SJCRH30 (cell line): ENCODE data around the gene DTX3. TPM values are rescaled to one million over a fixed set of nuclear protein-coding genes. Genes with fewer than 3 reads are reported as not detected.

Source experiments
- DNase-seq, 2 experiments: peaks; one replicate each; pipeline ENCODE4 v3.0.0-alpha.2; 2015 to 2020
- H3K27ac ChIP-seq: fragments of 250-450 bp; sonication (Bioruptor Pico); 2 replicates; pipeline ENCODE4 v1.5.1; 2020; ENCODE audit warnings: mild to moderate bottlenecking, moderate library complexity
- H3K27me3 ChIP-seq: fragments of 250-450 bp; sonication (Bioruptor Pico); 2 replicates; pipeline ENCODE4 v1.5.1; 2020; ENCODE audit warnings: mild to moderate bottlenecking, moderate library complexity
- H3K36me3 ChIP-seq: fragments of 250-450 bp; sonication (Bioruptor Pico); 2 replicates; pipeline ENCODE4 v1.5.1; 2020; ENCODE audit warnings: mild to moderate bottlenecking, moderate library complexity
- H3K4me1 ChIP-seq: fragments of 250-450 bp; sonication (Bioruptor Pico); 2 replicates; pipeline ENCODE4 v1.5.1; 2020; ENCODE audit warnings: mild to moderate bottlenecking, moderate library complexity
- H3K4me3 ChIP-seq: fragments of 250-450 bp; sonication (Bioruptor Pico); 2 replicates; pipeline ENCODE4 v1.5.1; 2020; ENCODE audit warnings: mild to moderate bottlenecking, moderate library complexity
- H3K9me3 ChIP-seq: fragments of 250-450 bp; sonication (Bioruptor Pico); replicated peaks from 2 replicates; pipeline ENCODE4 v1.5.1; 2020; ENCODE audit warnings: mild to moderate bottlenecking, moderate library complexity
- total RNA-seq: library from RNA; depleted of rRNA; stranded (reverse); fragments of >200 nt; shearing (Covaris generic); gene quantifications from 2 replicates; pipeline ENCODE4 v1.2.3, GENCODE V29; 2014

The DTX3 gene
- total RNA-seq, 1 experiment from 2014 or later = 192 TPM

GRCh38 chr12:57609101-57609780 lies 4.6 kb downstream of the DTX3 start:
- H3K4me1 ChIP-seq = peaks cover 48% of the 10 kb centered on the region
- H3K27ac ChIP-seq = no peak overlapping the region
- no peak overlapping the region for H3K4me3 ChIP-seq
- no peaks in the 10 kb centered on the region; the same call in 1 of the 2 replicates for H3K36me3 ChIP-seq
- no peaks in the 10 kb centered on the region for H3K9me3 ChIP-seq
- no peaks in the 10 kb centered on the region for H3K27me3 ChIP-seq
- DNase-seq = peak; percentile 55 to 58

DNA sequence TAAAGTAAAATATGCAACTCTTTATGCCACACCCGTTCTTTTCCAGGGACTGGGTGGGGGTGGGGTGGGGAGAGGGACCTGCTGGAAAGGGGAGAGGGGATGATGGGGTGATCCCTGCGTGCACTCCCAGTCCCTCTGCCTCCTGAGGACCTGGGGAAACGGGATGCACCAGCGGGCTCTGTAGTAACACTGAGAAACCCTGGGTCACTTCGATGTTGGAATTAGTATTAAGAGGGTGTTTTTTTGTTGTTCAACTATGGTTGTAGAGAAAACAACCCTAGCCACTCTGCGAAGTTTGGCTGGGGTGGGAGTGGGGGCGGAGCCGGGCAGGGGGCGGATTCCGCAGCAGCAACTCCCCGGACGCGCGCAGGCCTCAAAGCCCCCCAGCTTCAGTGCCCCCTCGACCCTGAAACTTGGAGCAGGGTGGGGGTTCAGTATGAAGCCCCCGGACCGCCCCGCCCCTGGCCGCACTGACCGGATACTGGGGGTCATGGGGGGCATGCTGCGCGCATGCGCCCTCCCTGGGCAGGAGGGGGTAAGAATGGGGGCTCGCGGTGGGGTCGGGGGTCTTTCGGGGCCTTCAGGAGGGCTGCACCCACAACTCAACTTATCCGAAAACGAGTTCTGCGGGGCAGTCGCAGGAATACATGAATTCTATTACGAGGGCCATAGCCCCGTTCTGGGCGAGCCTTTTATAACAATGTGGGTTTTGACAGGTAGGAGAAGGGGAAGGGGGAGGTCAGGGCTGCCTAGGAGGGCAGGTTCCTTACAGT lies 5.3 kb downstream of the DTX3 start:
- peaks cover 53% of the 10 kb centered on the region for H3K4me1 ChIP-seq
- H3K36me3 ChIP-seq = peaks cover 4% of the 10 kb centered on the region
- no peaks in the 10 kb centered on the region for H3K27me3 ChIP-seq
- peak in 1 of 2 experiments; percentile 48 for DNase-seq
- peak overlapping the region; percentile 96 for H3K4me3 ChIP-seq
- H3K27ac ChIP-seq = peak overlapping the region; percentile 91; the same call in 1 of the 2 replicates
- no peaks in the 10 kb centered on the region for H3K9me3 ChIP-seq

DNA sequence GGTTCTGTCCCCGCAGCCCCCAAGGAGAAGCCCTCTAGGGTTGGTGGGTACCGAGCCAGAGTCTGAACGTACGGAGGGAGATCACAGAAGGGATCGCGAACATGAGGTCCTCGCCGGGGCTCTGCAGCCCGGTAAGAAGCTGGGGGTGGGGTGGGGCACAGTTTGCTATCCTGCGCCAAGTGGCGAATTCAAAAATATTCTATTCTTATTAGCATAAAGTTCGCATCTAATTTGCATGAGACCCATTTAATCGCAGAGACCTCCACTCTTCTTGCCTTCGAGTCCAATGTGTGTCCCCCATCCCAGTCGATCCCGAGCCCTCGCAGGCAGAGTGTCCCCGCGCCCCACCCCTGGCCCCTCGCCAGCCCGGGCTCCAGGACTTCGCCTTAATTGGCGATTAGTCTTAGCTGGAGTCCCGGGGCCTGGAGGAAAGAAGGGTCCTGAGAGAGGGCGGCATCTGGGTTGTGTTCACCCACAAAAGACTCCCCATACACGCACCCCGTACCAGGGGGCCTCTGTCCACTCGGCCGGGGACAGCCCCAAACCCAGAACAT lies 6.0 kb downstream of the DTX3 start:
- Histone ChIP-seq H3K36me3 (peaks cover 10% of the 10 kb centered on the region), H3K4me1 (peaks cover 56% of the 10 kb centered on the region), H3K4me3 (peak overlapping the region; percentile 96), H3K27ac (peak overlapping the region; percentile 91), H3K27me3 (no peaks in the 10 kb centered on the region), H3K9me3 (no peaks in the 10 kb centered on the region)
- peak; percentile 96 to 97 for DNase-seq

DNA sequence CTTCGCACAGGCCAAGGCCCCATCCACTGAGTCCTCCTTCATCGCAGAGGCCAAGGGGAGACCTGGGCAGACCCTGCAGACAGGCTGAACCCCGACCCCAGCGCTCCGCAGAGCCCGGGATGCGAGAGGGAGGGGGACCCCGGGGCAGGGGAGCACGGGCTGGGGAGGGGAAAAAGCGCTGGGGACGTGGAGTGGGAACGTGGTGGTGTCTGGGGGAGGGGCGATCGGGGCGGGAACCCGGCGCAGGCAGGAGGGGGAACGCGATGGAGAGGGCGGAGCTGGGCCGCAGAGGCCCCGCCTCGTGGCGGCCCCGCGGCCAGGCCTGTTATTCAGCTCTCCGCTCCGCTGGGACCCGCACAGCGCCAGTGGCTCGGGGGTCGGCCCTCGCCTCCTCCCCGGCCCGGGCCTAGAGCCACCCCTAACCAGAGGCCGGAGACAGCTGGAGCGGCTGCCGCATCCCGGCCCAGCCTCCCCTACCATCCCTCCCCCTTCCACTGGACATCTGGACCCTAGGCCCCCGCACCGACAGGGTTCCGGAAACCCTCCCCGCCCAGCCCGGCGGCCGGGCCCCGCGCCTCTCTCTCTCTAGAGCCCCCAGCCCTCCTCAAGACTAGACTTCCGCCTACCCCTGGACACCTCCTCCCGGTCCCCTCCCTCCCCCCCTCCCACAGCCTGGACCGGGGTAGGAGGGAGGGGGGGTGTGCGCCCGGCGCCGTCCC lies 6.6 kb downstream of the DTX3 start, which contains the start of gene ARHGEF25:
Gene ARHGEF25 (plus strand): TSS at position 328 of the 719 bp plus-strand sequence. CDS start 460 bp downstream, outside the sequence.
- Histone ChIP-seq H3K27ac (peak within 1 kb of the TSS; percentile 91), H3K4me1 (peaks cover 49% of the 10 kb centered on the region), H3K36me3 (peaks cover 17% of the 10 kb centered on the region), H3K9me3 (no peaks in the 10 kb centered on the region), H3K4me3 (peak within 1 kb of the TSS; percentile 96), H3K27me3 (no peaks in the 10 kb centered on the region)
- peak; percentile 100 for DNase-seq

- Histone ChIP-seq H3K27ac (peak overlapping the region; percentile 91), H3K9me3 (no peaks in the 10 kb centered on the region), H3K27me3 (no peaks in the 10 kb centered on the region), H3K36me3 (peaks cover 22% of the 10 kb centered on the region), H3K4me1 (peaks cover 45% of the 10 kb centered on the region), H3K4me3 (peak overlapping the region; percentile 96)
- DNase-seq = peak in 1 of 2 experiments; percentile 72
Observed at GRCh38 chr12:57611827-57612710, 7.4 kb downstream of the DTX3 start.

GRCh38 chr12:57612711-57613426 lies 8.2 kb downstream of the DTX3 start:
- Histone ChIP-seq H3K36me3 (peaks cover 26% of the 10 kb centered on the region), H3K27ac (no peak overlapping the region; the same call in 1 of the 2 replicates), H3K4me3 (peak overlapping the region; percentile 96; the same call in 1 of the 2 replicates), H3K27me3 (no peaks in the 10 kb centered on the region), H3K4me1 (peaks cover 45% of the 10 kb centered on the region), H3K9me3 (no peaks in the 10 kb centered on the region)
- DNase-seq = peak in 1 of 2 experiments; percentile 43

DNA sequence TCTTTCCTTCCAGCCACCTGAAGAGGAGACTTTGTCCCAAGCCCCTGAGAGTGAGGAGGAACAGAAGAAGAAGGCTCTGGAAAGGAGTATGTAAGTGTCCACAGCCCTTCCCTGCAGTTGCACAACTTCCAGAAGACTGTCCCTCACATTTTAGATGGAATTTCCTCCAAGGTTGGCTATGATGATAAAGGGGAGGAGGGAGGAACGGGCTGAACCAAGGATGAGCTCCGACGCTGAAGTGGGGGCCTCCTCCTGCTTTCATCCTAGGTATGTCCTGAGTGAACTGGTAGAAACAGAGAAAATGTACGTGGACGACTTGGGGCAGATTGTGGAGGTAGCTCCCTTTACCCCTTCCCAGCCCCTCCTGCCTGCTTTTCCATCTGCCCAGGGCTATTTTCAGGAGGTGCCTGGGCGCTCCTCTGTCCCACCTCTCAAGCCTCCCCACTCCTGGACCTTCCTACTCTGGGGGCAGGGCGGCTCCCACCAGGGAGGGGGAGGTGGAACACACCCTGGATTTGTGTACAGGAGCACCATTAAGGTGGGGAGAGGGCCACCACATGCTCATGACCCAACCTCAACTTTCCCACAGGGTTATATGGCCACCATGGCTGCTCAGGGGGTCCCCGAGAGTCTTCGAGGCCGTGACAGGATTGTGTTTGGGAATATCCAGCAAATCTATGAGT lies 8.9 kb downstream of the DTX3 start:
- Histone ChIP-seq H3K36me3 (peaks cover 27% of the 10 kb centered on the region), H3K9me3 (no peaks in the 10 kb centered on the region), H3K4me1 (peaks cover 45% of the 10 kb centered on the region), H3K27me3 (no peaks in the 10 kb centered on the region), H3K4me3 (no peak overlapping the region), H3K27ac (peak overlapping the region; percentile 55)
- no peak for DNase-seq

DNA sequence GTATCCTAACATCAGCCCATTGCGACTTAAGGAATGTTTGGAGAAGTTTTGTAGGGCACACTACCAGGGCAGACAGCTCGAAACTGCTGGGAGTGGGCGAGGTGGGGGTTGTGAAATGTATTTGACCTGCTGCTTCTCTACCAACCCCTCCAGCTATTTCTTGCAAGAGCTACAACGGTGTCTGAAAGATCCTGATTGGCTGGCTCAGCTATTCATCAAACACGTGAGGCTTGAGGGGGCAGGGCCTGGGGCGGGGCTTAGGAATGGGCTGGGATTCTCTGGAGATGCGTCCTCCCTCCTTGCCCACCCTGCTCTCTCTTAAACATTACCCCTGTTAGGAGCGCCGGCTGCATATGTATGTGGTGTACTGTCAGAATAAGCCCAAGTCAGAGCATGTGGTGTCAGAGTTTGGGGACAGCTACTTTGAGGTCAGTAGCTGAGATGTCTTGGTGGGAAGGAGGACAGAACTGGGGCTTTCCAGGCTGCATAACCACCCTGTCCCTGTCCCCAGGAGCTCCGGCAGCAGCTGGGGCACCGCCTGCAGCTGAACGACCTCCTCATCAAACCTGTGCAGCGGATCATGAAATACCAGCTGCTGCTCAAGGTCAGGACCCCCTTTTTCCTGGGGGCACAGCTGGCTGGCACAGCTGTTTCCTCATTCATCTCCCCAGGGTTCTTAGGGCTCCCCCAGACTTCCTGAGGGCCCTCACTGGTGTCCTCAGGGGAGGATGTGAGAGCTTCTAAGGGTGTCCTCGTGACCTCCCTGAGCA lies 9.7 kb downstream of the DTX3 start:
- peaks cover 27% of the 10 kb centered on the region for H3K36me3 ChIP-seq
- H3K4me1 ChIP-seq = peaks cover 45% of the 10 kb centered on the region
- no peaks in the 10 kb centered on the region for H3K9me3 ChIP-seq
- peak overlapping the region; percentile 55 for H3K27ac ChIP-seq
- no peak overlapping the region for H3K4me3 ChIP-seq
- DNase-seq = peak; percentile 99 to 100
- no peaks in the 10 kb centered on the region for H3K27me3 ChIP-seq

DNA sequence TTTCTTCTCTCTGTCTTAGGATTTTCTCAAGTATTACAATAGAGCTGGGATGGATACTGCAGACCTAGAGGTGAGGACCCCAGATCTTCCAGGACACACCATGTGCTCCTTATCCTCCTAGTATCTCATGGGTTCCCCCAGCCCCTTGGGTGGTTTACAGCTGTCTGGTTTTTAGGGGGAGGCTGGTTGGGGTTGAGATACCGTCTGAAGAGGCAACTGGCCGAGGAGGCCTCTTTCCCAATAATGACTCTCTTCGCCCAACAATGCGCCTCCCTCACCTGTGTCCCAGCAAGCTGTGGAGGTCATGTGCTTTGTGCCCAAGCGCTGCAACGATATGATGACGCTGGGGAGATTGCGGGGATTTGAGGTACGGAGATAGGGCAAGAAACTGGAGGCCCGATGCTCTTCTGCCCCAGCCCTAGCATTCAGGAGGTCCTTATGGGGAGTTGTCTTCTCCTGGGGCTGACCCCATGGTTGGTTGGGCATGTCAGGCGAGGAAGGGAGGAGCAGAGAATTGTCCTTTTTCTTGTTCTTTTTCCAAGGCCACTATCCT lies 10.4 kb downstream of the DTX3 start:
- Histone ChIP-seq H3K4me3 (no peak overlapping the region), H3K36me3 (peaks cover 28% of the 10 kb centered on the region), H3K4me1 (peaks cover 45% of the 10 kb centered on the region), H3K27ac (peak overlapping the region; percentile 55), H3K27me3 (no peaks in the 10 kb centered on the region), H3K9me3 (no peaks in the 10 kb centered on the region)
- DNase-seq = peak in 1 of 2 experiments; percentile 67

DNA sequence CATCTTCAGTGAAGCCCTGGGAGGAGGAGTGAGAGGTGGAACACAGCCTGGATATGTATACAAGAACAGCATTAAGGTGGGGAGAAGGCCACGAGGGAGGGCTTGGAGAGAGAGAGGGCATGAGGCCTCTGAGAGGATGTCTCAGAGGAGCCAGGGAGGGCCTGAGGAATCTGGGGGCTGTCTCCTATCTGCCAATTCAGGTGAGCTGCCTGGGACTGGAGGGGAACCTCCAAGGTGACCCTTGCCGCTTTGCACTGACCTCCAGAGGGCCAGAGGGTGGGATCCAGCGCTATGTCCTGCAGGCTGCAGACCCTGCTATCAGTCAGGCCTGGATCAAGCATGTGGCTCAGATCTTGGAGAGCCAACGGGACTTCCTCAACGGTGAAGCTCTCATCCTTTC lies 11.0 kb downstream of the DTX3 start:
- Histone ChIP-seq H3K4me1 (peaks cover 41% of the 10 kb centered on the region), H3K27me3 (no peaks in the 10 kb centered on the region), H3K27ac (no peak overlapping the region), H3K4me3 (no peak overlapping the region), H3K36me3 (peaks cover 33% of the 10 kb centered on the region), H3K9me3 (no peaks in the 10 kb centered on the region)
- no peak for DNase-seq

GRCh38 chr12:57616383-57617101 lies 11.9 kb downstream of the DTX3 start:
- Histone ChIP-seq H3K4me1 (peaks cover 38% of the 10 kb centered on the region), H3K27me3 (no peaks in the 10 kb centered on the region), H3K27ac (no peak overlapping the region), H3K4me3 (no peak overlapping the region), H3K36me3 (peaks cover 33% of the 10 kb centered on the region), H3K9me3 (no peaks in the 10 kb centered on the region)
- DNase-seq = peak; percentile 66 to 67
